GM12878 (cell line): ENCODE measurements around the gene PIGL. TPM values are rescaled to one million over a fixed set of nuclear protein-coding genes. Genes with fewer than 3 reads are reported as not detected.

Experiments
- ATAC-seq: fragments of 200-7000 bp; cut with Tn5 transposase; 3 replicates; pipeline ENCODE4 v1.9.1; 2020; ENCODE audit warnings: mild to moderate bottlenecking, moderate library complexity
- BruUV-seq: library from RNA; stranded (reverse); fragments of 400-500 nt; replicated peaks from 2 replicates; lab custom pipeline; 2021; lab: Mats Ljungman, UMichigan
- CTCF ChIA-PET: fragments of 300-600 bp; sonication (Branson Sonifier 250); formaldehyde crosslinking; extraction: SDS; loops from one replicate; lab custom pipeline; 2021; ENCODE audit warnings: inconsistent platforms; lab: Yijun Ruan, JAX
- POLR2A ChIA-PET: fragments of 350-600 bp; formaldehyde crosslinking; extraction: SDS; loops from one replicate; lab custom pipeline; 2021; ENCODE audit warnings: inconsistent platforms; lab: Charles Lee
- RAD21 ChIA-PET: fragments of 300-600 bp; sonication (Branson Sonifier 250); formaldehyde crosslinking; loops from one replicate; lab custom pipeline; 2023; ENCODE audit warnings: antibody characterized with exemption; ENCODE audit not compliant: unreplicated experiment; lab: Charles Lee
- SMC1A ChIA-PET: fragments of 300-600 bp; sonication (Branson Sonifier 250); formaldehyde crosslinking; loops from one replicate; lab custom pipeline; 2023; ENCODE audit not compliant: unreplicated experiment, uncharacterized antibody; lab: Charles Lee
- DNase-seq: peaks from one replicate; pipeline ENCODE4 v3.0.0-alpha.2; 2011; ENCODE audit warnings: low read depth, low spot score
- FAIRE-seq: peaks from 3 replicates; lab custom pipeline; 2011; peaks lifted over from hg19 to GRCh38; lab: Jason Lieb, UNC
- H2AFZ ChIP-seq: 2 replicates; pipeline ENCODE4 v1.6.0; 2011; ENCODE audit warnings: low read depth, low read length, control low read depth; ENCODE audit not compliant: control insufficient read depth
- H3K27ac ChIP-seq: 2 replicates; pipeline ENCODE4 v1.5.1; 2011; ENCODE audit warnings: control low read depth; ENCODE audit not compliant: control insufficient read depth, insufficient read depth
- H3K27me3 ChIP-seq, 2 experiments: replicated peaks in 1 of 2; 2 replicates each; pipeline versions ENCODE4 v1.6.0 to v1.6.1; 2011; ENCODE audit warnings: low read length in 1 of 2; ENCODE audit not compliant: control insufficient read depth in 2 of 2, insufficient read depth in 2 of 2
- H3K36me3 ChIP-seq, 2 experiments: 2 replicates each; pipeline ENCODE4 v1.5.1; 2011; ENCODE audit warnings: low read length in 1 of 2; ENCODE audit not compliant: control insufficient read depth in 2 of 2, insufficient read depth in 2 of 2
- H3K4me1 ChIP-seq: 2 replicates; pipeline ENCODE4 v1.6.1; 2011; ENCODE audit warnings: mild to moderate bottlenecking, low read length, moderate library complexity, mixed read lengths; ENCODE audit not compliant: control insufficient read depth, insufficient read depth
- H3K4me2 ChIP-seq: 2 replicates; pipeline ENCODE4 v1.6.0; 2011; ENCODE audit warnings: control low read depth; ENCODE audit not compliant: control insufficient read depth, insufficient read depth
- H3K4me3 ChIP-seq: fragments of 200-600 bp; sonication (generic); 2 replicates; pipeline ENCODE4 v1.5.1; 2016
- H3K79me2 ChIP-seq: 2 replicates; pipeline ENCODE4 v1.6.0; 2011; ENCODE audit warnings: low read length; ENCODE audit not compliant: control insufficient read depth, insufficient read depth
- H3K9ac ChIP-seq: 2 replicates; pipeline ENCODE4 v1.8.0; 2011; ENCODE audit warnings: low read length, control low read depth, mixed read lengths; ENCODE audit not compliant: control insufficient read depth, insufficient read depth
- H3K9me3 ChIP-seq: replicated peaks from 3 replicates; pipeline ENCODE4 v1.5.1; 2011; ENCODE audit warnings: mild to moderate bottlenecking, low read length; ENCODE audit not compliant: control insufficient read depth, insufficient read depth
- H4K20me1 ChIP-seq: 2 replicates; pipeline ENCODE4 v1.6.0; 2011; ENCODE audit not compliant: control insufficient read depth, insufficient read depth
- CHD2 ChIP-seq: IDR thresholded peaks from 2 replicates; pipeline ENCODE4 v1.6.1; 2011; ENCODE audit warnings: low read depth, low read length, improper control_type of control experiment, borderline replicate concordance
- POLR2A ChIP-seq: IDR thresholded peaks from 2 replicates; pipeline ENCODE4 v1.6.1; 2011; ENCODE audit warnings: low read depth, mild to moderate bottlenecking, low read length
- RAD51 ChIP-seq: fragments of 450-650 bp; IDR thresholded peaks from 2 replicates; pipeline ENCODE4 v1.6.1; 2016; ENCODE audit warnings: moderate library complexity, mild to moderate bottlenecking, inconsistent platforms
- SREBF1 ChIP-seq: IDR thresholded peaks from 2 replicates; pipeline ENCODE4 v1.6.1; 2012; ENCODE audit warnings: mild to moderate bottlenecking, low read length
- ZNF207 ChIP-seq: fragments of 450-650 bp; IDR thresholded peaks from 2 replicates; pipeline ENCODE4 v1.6.1; 2014; ENCODE audit warnings: antibody characterized with exemption, mild to moderate bottlenecking, borderline replicate concordance
- WGBS: methylation state at CpG from one replicate; pipeline ENCODE4 v1.1.6; 2016; ENCODE audit warnings: low lambda C conversion rate; ENCODE audit not compliant: insufficient replicate concordance, insufficient coverage; ENCODE audit errors: missing lambda C conversion rate; 5-methylcytosine and 5-hydroxymethylcytosine counted together
- in situ Hi-C: fragments of 300-500 bp; cut with MboI; formaldehyde crosslinking; loops from 9 replicates; pipeline ENCODE4 v1.14.3; 2018; ENCODE audit warnings: mixed read lengths
- intact Hi-C: fragments of 100-400 bp; cut with micrococcal nuclease; formaldehyde crosslinking; loops from one replicate; pipeline ENCODE4 v1.14.2; 2022; ENCODE audit not compliant: unreplicated experiment
- polyA plus RNA-seq, 11 experiments: library from polyadenylated mRNA; depleted of rRNA in 4 of 11; unstranded in 6 of 11; stranded (reverse) in 5 of 11; fragments of >200 nt; fragmentation: Nextera tagmentation in 4 of 11; fragmentation: Illumina TruSeq in 1 of 11; extraction: Ambion mirVana in 4 of 11; extraction: Trizol in 1 of 11; gene quantifications; 1 replicate in 1 of 11; 2 replicates in 10 of 11; pipeline versions ENCODE4 v1.2.1 to v1.2.3, GENCODE V29; 2011 to 2016; ENCODE audit warnings: inconsistent platforms in 2 of 11, missing spikeins in 2 of 11, low read depth in 1 of 11
- total RNA-seq, 4 experiments: library from RNA; depleted of rRNA in 3 of 4; stranded (reverse); fragments of >200 nt in 3 of 4; fragmentation: Illumina TruSeq in 1 of 4; extraction: Trizol in 1 of 4; gene quantifications; 2 replicates each; pipeline versions ENCODE4 v1.2.1 to v1.2.3, GENCODE V29; 2013 to 2021
- TF ChIP-seq, protein P1 (sequence below): fragments of 450-650 bp; formaldehyde crosslinking; IDR thresholded peaks from 2 replicates; pipeline ENCODE4 v1.4.0; 2022; ENCODE audit warnings: mild to moderate bottlenecking, moderate library complexity
- TF ChIP-seq, protein P2 (sequence below): fragments of 450-650 bp; formaldehyde crosslinking; IDR thresholded peaks from 2 replicates; pipeline ENCODE4 v1.5.0; 2022; ENCODE audit warnings: mild to moderate bottlenecking, missing genetic modification characterization
- TF ChIP-seq, protein P3 (sequence below): fragments of 450-650 bp; IDR thresholded peaks from 2 replicates; pipeline ENCODE4 v1.6.1; 2018; ENCODE audit warnings: borderline replicate concordance, mild to moderate bottlenecking; ENCODE audit not compliant: partially characterized antibody

PIGL gene
- total and polyA plus RNA-seq, 10 of the 15 experiments (the other 5 are each of a cell fraction or from before 2014, with no cell fraction given), result 25.9 to 52.5 (median 30.2) TPM

GRCh38 chr17:16285646-16286008 is 68.6 kb downstream of the PIGL start (continued):
- TF ChIP-seq, protein P1, sequence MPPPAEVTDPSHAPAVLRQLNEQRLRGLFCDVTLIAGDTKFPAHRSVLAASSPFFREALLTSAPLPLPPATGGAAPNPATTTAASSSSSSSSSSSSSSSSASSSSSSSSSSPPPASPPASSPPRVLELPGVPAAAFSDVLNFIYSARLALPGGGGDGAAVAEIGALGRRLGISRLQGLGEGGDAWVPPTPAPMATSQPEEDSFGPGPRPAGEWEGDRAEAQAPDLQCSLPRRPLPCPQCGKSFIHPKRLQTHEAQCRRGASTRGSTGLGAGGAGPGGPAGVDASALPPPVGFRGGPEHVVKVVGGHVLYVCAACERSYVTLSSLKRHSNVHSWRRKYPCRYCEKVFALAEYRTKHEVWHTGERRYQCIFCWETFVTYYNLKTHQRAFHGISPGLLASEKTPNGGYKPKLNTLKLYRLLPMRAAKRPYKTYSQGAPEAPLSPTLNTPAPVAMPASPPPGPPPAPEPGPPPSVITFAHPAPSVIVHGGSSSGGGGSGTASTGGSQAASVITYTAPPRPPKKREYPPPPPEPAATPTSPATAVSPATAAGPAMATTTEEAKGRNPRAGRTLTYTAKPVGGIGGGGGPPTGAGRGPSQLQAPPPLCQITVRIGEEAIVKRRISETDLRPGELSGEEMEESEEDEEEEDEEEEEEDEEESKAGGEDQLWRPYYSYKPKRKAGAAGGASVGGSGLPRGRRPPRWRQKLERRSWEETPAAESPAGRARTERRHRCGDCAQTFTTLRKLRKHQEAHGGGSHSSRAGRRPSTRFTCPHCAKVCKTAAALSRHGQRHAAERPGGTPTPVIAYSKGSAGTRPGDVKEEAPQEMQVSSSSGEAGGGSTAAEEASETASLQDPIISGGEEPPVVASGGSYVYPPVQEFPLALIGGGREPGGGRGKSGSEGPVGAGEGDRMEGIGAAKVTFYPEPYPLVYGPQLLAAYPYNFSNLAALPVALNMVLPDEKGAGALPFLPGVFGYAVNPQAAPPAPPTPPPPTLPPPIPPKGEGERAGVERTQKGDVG (CRISPR knock-in tag), result no peak

DNA sequence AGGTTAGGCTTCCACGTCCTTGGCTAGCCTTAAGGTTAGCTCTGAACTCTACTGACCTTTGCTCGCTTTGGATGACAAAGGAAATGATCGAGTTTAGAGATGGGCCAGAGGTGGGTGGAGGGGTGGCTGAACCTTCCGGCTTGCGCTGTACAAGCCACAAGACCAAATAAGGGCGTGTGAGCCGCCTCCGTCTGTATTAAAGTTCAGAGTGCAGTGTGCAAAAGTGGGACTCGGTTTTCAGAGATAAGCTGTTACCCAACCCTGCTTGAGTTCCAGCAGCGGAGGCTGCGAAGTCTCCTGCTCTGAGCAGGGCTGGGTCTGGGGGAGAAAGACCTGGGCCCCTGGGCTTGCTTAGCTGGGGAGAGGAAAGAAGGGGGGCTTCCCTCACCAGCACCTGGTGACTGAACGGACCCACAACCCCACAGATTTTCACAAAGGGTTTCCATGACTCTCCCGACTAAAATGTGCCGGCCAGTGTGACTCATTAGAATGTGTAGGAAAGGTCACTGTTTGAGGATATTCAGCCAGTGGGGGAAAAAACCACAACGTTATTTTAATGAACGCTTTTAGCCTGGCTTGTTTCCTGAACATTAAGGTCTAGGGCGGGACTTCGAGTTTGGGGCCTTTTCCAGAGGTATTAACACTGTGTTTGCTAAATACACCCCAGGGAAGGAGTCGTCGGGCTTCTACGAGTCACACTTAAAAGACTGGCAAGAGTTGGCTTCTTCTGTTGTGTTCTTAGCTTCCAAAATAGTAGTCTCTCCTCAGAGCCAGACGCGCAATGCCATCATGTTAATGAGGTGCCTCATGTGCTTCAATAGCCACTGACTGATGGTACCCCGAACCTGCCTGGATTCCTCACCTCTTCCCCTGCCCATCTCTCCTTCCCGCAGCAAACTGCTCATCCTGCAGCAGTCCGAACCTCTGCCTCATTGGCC is 69.3 kb downstream of the PIGL start:
- WGBS, result 1% methylated on average over 26 of the region's 26 CpGs
- TF ChIP-seq CHD2 (peak; percentile 61; the same call in 1 of the 2 replicates), POLR2A (peak; percentile 85), ZNF207 (0 out of 2 replicates have a peak, but pooled peaks have one; percentile 29), RAD51 (no peak), SREBF1 (no peak)
- TF ChIP-seq, protein P2, sequence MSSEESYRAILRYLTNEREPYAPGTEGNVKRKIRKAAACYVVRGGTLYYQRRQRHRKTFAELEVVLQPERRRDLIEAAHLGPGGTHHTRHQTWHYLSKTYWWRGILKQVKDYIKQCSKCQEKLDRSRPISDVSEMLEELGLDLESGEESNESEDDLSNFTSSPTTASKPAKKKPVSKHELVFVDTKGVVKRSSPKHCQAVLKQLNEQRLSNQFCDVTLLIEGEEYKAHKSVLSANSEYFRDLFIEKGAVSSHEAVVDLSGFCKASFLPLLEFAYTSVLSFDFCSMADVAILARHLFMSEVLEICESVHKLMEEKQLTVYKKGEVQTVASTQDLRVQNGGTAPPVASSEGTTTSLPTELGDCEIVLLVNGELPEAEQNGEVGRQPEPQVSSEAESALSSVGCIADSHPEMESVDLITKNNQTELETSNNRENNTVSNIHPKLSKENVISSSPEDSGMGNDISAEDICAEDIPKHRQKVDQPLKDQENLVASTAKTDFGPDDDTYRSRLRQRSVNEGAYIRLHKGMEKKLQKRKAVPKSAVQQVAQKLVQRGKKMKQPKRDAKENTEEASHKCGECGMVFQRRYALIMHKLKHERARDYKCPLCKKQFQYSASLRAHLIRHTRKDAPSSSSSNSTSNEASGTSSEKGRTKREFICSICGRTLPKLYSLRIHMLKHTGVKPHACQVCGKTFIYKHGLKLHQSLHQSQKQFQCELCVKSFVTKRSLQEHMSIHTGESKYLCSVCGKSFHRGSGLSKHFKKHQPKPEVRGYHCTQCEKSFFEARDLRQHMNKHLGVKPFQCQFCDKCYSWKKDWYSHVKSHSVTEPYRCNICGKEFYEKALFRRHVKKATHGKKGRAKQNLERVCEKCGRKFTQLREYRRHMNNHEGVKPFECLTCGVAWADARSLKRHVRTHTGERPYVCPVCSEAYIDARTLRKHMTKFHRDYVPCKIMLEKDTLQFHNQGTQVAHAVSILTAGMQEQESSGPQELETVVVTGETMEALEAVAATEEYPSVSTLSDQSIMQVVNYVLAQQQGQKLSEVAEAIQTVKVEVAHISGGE (CRISPR knock-in tag), result no peak
- TF ChIP-seq, protein P3, sequence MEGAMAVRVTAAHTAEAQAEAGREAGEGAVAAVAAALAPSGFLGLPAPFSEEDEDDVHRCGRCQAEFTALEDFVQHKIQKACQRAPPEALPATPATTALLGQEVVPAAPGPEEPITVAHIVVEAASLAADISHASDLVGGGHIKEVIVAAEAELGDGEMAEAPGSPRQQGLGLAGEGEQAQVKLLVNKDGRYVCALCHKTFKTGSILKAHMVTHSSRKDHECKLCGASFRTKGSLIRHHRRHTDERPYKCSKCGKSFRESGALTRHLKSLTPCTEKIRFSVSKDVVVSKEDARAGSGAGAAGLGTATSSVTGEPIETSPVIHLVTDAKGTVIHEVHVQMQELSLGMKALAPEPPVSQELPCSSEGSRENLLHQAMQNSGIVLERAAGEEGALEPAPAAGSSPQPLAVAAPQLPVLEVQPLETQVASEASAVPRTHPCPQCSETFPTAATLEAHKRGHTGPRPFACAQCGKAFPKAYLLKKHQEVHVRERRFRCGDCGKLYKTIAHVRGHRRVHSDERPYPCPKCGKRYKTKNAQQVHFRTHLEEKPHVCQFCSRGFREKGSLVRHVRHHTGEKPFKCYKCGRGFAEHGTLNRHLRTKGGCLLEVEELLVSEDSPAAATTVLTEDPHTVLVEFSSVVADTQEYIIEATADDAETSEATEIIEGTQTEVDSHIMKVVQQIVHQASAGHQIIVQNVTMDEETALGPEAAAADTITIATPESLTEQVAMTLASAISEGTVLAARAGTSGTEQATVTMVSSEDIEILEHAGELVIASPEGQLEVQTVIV, result no peak

More for the DNA sequence above, 69.3 kb downstream of the PIGL start:
- H3K9me3 ChIP-seq, result no peaks in the 10 kb centered on the region
- peak overlapping the region; percentile 53; the same call in 1 of the 2 replicates for H3K4me3 ChIP-seq
- peak overlapping the region; percentile 92 for H3K27ac ChIP-seq
- H3K79me2 ChIP-seq, result no peaks in the 10 kb centered on the region
- BruUV-seq, result TSS peak; percentile 83
- ATAC-seq (peak; percentile 89), FAIRE-seq (peak; percentile 95), DNase-seq (peak; percentile 96)
- intact Hi-C loops (loop anchor here (2.0 to 5.0 kb wide), 3 partner anchors 67 to 151 kb away; partner anchors contain the start of genes CENPV and TRPV2), in situ Hi-C loops (no loop called here)
- CTCF ChIA-PET, result interaction anchor here (0.6 to 4.7 kb wide), 27 partner anchors 7 to 301 kb away, joined by 3 to 38 read pairs (median 4); partner anchors contain the start of genes CENPV, NCOR1, PIGL and TRPV2
- H3K4me1 ChIP-seq, result peaks cover 40% of the 10 kb centered on the region
- SMC1A ChIA-PET, result interaction anchor here (0.5 to 3.8 kb wide), 23 partner anchors 9 to 235 kb away, joined by 3 to 28 read pairs (median 4); partner anchors contain the start of genes CENPV and PIGL
- H3K4me2 ChIP-seq, result peak overlapping the region; percentile 92
- peak overlapping the region; percentile 61 for H2AFZ ChIP-seq
- peak overlapping the region; percentile 86 for H3K9ac ChIP-seq
- POLR2A ChIA-PET, result interaction anchor here (0.7 to 2.4 kb wide), 13 partner anchors 9 to 155 kb away, joined by 3 to 9 read pairs (median 5); partner anchors contain the start of genes CENPV, PIGL, TRPV2 and UBB
- H4K20me1 ChIP-seq, result no peaks in the 10 kb centered on the region
- RAD21 ChIA-PET, result interaction anchor here (0.7 to 5.8 kb wide), 24 partner anchors 10 to 154 kb away, joined by 3 to 30 read pairs (median 4); partner anchors contain the start of genes CENPV, NCOR1, PIGL and TRPV2
- no peaks in the 10 kb centered on the region for H3K36me3 ChIP-seq
- no peaks in the 10 kb centered on the region for H3K27me3 ChIP-seq
